ENCODE data around the gene MRPL9.

DNA sequence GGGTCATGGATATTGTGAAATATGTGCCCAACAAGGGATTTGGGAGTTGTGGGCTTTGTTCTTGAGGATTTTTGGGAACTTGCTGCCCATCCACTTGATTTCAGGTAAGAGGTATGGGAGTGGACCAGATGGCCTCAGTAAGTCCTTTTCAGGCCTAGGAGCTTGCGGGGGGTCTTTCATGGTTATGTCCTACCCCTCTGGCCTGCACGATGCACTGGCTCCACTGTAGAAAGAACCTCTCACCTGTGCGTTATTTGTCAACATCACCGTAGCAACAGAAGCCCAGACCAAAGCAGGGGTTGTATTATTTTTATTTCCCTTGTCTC is 33.4 kb downstream of the MRPL9 start:
- TF ChIP-seq, protein P1, sequence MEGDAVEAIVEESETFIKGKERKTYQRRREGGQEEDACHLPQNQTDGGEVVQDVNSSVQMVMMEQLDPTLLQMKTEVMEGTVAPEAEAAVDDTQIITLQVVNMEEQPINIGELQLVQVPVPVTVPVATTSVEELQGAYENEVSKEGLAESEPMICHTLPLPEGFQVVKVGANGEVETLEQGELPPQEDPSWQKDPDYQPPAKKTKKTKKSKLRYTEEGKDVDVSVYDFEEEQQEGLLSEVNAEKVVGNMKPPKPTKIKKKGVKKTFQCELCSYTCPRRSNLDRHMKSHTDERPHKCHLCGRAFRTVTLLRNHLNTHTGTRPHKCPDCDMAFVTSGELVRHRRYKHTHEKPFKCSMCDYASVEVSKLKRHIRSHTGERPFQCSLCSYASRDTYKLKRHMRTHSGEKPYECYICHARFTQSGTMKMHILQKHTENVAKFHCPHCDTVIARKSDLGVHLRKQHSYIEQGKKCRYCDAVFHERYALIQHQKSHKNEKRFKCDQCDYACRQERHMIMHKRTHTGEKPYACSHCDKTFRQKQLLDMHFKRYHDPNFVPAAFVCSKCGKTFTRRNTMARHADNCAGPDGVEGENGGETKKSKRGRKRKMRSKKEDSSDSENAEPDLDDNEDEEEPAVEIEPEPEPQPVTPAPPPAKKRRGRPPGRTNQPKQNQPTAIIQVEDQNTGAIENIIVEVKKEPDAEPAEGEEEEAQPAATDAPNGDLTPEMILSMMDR (IDR thresholded peaks at IDR 0.05; ENCODE audit: low read depth, low read length): no peak
- no peak for TF ChIP-seq EZH2phosphoT487 (IDR thresholded peaks at IDR 0.05; ENCODE audit: low read depth)
